Medulla oblongata (tissue), 1 donor: ENCODE measurements around the gene EFNA1.

Experiments used
- DNase-seq: peaks from one replicate; pipeline ENCODE4 v3.0.0-alpha.2; 2015; ENCODE audit errors: extremely low spot score

EFNA1 gene

DNA sequence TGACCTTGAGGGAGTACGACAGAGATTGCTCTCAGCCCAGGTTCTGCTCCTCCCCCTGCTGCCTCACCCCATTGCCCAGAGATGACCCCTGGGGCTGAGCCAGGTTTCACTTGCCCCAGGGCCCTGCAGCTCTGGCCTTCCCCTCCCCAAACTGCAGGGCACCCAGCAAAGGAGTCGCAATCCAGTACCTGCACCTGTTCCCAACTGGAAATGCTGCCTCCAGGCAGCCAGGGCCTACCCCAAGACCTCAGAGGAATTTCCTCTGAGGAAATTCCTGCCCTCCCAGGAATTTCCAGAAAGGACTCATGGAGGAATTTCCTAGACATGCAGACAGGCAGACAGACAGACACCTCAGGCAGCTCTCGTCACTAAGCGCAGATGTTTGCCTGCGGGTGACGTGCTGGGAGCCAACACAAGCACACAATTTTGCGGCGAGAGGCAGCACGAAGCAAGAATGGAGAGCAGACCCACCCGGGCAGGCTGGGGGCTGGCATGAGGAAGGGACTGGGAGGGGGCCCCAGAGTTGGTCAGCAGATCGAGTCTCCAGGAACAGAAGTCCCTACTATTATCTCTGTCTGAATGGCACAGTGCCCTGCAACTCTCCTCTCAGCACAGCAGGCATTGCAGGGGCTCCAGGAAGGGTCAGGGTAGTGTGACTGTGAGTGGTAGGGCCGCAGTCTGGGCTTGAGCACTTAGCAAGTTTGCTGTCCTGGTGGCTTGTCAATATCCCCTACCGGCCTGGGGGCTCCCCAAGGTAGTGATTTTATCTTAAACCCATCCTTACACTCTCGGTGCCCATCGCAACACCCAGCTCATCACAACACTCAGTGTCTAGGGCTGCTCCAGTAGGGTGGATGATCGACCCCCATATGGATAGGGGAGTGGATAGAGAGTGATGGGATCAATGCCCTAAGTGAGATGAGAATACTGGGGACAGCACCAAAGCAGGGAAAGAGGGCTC is 2.9 kb upstream of the EFNA1 start:
- no peak for DNase-seq

DNA sequence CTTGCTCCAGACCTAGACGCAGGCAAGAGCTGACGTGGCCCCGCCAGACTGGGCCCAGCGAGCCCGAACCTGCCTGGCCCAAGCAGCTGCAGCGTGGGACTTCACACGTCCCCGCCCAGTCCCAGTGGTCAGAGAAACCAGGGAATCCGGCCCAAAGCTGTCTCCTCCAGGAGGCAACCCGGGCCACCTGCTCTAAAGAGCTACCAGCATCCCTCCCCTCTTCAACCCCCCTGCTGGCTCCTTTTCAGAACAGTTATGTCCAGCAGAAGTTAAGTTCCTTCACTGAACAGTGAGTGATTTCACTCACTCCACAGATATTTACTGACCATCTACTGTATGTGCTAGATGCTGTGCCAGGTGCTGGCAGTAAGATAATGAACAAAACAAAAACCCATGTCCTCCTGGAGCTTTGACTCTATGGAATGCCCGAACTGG is 2.1 kb upstream of the EFNA1 start:
- no peak for DNase-seq

DNA sequence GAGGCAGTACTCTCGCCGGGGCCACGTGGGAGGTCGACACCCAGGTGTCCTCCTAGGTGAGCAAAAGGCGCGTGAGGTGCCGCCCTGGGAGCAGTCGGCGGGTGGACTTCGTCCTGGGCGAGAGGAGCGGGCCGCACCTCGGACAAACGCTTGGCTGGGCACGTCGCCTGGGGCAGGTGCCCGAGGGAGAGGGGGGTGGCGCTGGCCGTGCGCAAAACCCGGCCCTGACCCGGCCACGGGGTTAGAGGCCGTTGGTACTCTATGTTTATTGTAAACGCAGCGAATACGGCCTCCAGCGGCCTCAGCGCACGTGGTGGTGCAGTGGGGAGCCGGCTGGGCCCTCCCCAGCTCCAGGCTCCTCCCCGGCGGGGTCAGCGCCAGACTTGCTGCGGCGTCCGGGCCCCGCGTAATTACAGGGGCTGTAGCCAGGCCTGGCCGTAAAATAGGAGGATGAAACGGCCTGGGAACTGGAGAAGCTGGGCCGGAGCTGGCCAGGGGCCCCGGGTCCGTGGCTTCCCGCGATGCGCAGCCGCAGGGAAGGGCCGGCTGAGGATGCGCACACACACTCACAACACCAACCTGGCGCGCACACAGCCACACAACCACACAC is 1.6 kb upstream of the EFNA1 start:
- peak; percentile 79 for DNase-seq

DNA sequence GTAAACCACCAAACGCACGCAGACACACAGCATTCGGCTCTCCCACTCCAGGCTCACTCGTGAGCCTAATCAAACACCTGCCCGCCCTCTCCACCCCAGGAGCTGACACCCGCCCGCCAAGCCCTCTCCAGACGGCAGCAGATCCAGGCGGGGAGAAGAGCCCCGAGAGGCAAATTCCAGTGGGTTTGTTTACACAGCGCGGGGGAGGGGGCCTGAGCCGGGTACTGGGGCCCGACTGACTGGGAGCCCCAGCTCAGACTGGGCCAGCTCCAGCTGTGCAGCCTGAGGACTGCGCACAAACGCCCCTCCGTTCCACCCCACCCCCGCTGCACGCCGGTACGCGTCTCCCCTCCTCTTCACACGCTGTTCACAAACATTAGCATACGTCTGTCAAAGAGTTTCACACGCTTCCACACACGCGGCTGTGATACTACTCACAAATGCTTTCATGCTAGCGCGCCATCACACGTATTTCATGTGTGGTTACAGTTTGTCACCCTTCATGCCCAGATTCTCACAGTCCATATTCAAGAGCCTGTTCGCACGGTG is 1.0 kb upstream of the EFNA1 start:
- no peak for DNase-seq

DNA sequence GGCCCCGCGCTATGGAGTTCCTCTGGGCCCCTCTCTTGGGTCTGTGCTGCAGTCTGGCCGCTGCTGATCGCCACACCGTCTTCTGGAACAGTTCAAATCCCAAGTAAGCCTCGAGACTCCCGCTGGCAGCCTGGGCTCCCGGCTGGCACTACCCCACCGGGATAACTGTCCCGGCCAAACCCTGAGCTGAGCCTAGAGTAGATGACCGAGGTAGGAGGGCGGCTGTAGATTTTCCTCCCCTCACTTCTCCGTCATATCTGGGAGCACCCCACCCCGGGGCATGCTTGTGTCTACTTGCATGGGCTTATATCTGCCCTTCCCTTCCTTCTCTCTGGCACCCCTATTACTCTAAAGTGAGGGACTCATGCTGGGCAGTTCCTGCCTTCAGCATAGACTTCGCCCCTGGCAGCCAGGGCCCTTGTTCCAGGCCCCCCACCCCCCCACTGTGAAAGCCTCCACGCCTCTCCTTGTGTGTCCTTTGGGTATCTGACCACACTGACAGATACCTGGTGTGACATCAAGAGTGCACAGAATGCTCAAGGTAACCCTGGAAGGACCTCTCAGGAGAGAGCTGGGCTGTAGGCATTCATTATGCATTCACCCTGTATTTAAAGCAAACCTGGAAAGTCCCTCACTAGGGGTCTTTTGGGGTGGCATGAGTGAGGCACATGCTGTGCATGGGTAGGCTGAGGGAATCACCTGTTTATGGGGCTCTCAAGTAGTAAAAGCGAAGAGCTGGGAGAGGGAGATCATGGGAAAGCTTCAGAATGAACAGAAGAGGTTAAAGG is 485 bp downstream of the EFNA1 start:
- no peak for DNase-seq

DNA sequence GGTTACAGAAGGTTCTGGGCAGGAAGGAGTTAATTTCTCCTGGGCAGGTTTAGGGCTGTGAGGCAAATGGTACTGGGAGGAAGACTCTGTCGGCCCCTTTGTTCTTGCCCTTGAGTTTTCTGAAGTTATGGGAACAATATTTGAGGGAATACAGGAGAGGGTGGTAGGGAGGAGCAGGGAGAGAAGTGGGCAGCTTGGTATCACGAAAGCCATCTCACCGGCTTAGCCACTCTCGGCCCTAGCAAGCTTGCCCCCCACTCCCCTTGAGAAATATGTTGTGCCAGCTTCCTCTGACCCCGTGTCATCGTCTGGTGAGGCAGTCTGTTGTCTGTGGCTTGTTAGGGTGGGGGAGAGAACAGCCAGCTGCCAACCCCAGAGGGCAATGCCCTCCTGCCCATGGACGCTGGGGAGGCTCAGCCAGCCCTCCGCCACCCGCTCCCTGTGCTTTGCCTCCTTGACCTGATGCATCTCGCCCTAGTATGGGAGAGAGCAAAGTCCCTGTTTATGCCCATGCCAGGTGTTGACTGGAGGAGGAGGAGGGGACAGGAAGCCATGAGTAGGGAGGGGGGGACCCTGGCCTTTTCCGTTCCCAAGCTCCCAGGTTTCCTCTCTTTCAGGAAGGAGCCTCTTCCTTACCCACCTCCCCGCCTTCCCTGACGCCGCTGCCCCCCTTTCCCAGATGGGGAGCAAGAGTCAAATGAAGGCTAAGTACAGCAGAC is 1.2 kb downstream of the EFNA1 start:
- DNase-seq = peak; percentile 66

DNA sequence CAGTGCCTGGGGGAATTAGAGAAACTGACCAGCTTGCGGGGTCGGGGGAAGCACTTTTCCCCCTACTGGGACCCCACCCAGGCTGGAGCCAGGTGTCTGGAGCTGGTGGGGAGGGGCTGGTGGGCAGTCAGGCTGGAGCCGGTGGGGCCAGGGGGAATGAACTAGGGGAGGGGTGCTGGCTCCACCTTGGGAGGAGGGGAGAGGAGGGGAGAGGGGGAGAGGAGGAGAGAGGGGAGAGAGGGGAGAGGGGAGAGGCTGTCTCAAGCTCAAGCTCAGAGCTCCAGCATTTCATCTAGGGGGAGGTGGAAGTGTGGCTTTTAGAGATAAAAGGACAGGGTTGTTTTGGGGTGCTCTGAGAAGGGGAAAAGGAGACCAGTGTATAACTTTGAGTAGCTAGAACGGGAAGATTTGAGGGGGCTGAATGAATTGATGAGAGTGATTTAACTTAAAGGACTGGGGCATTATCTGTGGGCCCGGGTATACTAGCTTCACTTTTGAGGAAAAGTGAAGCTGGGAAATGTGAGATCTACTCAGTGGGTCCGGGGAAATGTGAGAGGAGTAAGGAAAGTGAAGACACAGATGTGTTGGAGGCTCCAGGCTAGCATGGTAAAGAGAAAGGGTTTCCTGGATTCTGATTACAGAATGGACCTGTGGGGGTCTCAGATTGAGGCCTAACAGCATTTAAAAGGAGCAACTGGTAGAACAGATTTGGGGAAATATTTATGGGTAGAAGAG is 2.8 kb downstream of the EFNA1 start:
- DNase-seq = no peak

DNA sequence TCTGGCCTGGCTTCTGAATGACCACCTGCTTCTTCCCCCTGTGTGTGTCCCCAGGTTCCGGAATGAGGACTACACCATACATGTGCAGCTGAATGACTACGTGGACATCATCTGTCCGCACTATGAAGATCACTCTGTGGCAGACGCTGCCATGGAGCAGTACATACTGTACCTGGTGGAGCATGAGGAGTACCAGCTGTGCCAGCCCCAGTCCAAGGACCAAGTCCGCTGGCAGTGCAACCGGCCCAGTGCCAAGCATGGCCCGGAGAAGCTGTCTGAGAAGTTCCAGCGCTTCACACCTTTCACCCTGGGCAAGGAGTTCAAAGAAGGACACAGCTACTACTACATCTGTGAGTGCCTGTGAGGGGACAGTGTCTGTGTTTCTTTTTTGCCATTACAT is 3.6 kb downstream of the EFNA1 start:
- DNase-seq = no peak

DNA sequence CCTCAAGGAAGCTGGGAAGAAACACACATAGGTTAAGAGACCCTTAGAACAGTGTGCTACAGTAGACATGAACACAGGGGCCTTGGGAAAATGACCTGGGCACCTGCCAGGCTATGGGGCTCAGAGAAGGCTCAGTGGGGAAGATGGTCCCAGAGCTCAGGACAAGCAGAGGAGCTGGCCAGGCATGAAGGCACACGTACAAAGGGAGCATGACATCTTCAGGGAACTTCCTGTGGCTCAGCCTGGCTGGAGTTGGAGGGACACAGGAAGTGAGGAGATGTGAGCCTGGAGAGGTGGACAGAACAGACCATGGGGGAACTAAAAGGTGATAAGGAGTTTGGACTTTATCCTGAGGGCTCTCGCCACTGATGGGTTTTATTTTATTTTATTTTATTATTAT is 4.2 kb downstream of the EFNA1 start:
- DNase-seq = no peak

DNA sequence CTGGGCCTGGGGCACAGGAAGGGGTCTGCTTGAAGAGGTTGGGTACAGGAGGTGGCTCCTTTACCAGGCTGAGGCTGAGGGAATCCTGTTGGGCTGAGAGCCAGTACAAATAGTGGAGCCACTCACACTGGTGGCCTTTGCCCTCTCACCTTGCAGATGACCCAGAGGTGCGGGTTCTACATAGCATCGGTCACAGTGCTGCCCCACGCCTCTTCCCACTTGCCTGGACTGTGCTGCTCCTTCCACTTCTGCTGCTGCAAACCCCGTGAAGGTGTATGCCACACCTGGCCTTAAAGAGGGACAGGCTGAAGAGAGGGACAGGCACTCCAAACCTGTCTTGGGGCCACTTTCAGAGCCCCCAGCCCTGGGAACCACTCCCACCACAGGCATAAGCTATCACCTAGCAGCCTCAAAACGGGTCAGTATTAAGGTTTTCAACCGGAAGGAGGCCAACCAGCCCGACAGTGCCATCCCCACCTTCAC is 6.2 kb downstream of the EFNA1 start:
- no peak for DNase-seq

DNA sequence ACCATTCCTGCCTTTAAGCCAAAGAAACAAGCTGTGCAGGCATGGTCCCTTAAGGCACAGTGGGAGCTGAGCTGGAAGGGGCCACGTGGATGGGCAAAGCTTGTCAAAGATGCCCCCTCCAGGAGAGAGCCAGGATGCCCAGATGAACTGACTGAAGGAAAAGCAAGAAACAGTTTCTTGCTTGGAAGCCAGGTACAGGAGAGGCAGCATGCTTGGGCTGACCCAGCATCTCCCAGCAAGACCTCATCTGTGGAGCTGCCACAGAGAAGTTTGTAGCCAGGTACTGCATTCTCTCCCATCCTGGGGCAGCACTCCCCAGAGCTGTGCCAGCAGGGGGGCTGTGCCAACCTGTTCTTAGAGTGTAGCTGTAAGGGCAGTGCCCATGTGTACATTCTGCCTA is 6.6 kb downstream of the EFNA1 start:
- DNase-seq = no peak

DNA sequence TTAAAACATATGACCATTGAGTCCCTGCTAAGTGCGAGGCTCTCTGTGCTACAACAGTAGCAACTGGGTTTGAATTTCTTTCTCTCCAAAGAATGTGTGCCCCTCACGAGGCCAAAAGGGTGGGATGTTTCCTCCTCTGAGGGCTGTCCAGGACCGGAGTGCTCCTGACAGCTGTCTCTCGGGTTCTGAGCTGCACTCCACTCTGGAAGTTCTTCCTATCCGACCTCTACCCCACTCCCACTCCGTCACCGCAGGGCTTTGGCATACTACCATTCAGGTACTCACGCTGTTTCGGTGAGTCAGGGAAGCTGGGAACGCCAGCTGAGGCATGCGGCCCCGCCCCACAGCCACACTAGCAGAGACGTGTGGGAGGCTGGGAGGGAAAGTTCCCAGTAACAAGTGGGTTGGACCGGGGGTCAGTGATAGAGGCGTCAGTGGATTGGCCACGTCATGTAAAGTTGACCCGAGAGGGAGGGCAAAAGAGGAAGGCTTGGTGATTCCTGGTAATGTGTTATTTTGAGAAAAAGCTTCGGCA is 7.3 kb downstream of the EFNA1 start:
- DNase-seq = peak; percentile 78

DNA sequence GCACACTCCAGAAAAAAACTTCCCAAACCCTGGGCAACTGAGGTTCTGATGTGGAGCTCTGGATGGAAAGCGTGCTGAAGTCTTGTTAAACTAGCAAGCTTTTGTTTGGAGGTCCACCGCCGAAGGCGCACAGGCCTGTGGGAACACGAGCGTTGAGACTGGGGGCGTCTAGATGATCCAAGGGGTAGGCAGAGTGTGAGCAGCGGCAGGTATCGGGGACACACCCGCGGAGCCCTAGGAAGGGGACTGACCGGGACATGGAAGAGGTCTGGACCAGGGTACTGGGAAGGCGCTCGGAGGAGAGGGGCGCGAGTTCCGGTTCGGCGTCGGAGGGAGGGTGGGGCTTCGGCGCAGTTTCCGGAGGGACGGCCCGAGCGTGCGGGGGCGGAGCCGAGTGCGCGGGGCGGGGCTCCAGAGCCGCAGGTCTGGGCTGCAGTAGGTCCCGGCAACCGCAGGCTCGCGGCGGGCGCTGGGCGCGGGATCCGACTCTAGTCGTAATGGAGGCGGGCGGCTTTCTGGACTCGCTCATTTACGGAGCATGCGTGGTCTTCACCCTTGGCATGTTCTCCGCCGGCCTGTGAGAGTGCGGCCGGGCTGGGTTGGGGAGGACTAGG is 7.8 kb downstream of the EFNA1 start, which contains the start of gene SLC50A1:
TSS of gene SLC50A1 (plus strand) at position 438 of the 614 bp plus-strand sequence. CDS start at position 498, 60 bp downstream.
- DNase-seq = peak; percentile 90

DNA sequence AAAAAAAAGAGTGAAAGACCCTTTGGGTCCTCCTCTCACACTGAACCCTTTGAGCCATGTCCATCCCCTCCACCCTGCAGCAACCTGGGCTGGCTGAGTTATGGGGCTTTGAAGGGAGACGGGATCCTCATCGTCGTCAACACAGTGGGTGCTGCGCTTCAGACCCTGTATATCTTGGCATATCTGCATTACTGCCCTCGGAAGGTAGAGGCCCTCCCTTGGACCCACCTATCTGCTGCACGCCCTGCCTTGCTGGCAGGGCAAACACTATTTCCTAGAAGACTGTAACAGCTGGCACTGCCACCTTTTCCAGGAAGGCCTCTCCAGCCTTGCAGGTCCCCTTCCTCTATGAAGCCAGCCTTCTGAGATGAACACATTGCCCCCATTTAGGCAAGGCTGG is 9.1 kb downstream of the EFNA1 start:
- no peak for DNase-seq

DNA sequence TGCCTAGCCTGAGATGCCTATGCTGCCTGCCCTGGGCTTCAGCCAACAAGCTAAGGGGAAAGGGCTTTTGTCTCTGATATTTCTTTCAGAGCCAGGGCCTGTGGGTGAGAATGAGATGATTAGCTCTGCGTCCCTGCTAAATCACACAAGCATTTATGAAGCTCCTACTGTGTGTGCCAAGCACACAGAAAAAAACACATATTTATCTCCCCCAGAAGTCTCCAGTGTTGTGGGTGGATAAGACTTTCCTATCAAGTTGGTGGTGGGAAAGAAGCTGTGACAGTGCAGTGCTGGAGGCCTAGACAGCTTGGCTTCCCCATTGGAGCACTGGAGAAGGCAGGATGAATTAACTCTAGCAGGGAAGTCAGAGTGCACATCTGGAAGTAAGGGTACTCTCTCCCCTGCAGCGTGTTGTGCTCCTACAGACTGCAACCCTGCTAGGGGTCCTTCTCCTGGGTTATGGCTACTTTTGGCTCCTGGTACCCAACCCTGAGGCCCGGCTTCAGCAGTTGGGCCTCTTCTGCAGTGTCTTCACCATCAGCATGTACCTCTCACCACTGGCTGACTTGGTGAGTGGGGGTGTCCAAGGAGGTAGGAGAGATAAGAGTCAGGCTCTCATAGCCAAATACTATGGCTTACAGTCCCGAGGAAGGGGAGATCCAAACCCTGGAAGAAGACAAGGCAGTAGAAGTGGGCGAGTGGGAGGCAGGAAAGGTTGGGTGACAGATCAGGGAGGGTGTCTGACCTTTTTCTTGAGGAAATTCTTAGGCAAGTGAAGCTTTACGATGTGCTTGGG is 9.7 kb downstream of the EFNA1 start:
- no peak for DNase-seq

DNA sequence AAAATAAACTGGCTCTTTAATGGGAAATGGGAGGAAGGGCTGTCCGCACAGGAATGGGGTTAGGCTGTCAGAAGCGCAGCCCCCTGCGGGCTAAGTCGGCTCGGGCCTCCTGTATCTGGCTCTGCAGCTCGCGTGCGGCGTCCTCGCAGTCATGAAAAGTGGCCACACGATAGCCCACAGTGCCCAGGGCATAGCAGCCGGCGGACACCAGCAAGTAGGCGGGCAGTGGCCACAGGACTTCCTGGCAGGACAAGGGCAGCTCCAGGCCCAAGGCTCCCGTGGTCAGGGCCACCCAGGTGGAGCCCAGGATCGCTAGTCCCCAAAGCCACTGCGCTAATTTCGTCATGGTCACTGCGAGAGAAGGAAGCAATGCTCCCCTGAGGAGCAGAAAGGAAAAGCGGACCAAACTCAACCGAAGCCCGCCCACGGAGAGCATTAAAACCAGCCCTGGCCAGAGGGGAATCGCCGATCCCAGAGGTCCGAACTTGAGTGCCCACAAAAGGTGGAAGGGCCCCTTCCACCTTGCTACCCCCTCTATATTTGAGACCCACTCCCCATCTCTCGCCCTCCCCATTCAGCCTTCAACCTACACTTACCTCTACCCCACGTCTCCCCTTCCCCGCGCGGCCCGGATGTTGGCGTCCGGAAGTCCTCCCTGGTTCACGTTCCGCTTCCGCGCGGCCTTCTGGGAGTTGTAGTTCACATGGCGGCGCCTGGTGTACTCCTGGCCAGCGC is 12.4 kb downstream of the EFNA1 start, which contains the start of gene DPM3:
TSS of gene DPM3 (minus strand) at position 637 of the 735 bp plus-strand sequence. CDS start at position 346, 291 bp downstream.
- peak; percentile 95 for DNase-seq

DNA sequence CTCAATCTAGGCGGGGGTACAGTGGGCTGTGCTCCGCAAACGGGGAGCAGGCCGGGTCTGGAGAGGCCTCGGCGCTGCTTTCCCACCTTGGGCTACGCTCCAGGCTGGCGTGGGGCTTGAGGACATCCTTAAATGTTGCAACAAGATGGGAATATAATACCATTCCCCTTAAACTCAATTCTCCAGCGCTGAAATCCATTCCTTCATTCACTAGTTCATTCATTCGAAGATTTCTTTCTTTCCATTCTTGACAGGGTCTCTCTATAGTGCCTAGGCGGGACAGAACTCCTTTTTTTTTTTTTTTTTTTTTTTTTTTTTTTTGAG is 12.9 kb downstream of the EFNA1 start:
- no peak for DNase-seq

DNA sequence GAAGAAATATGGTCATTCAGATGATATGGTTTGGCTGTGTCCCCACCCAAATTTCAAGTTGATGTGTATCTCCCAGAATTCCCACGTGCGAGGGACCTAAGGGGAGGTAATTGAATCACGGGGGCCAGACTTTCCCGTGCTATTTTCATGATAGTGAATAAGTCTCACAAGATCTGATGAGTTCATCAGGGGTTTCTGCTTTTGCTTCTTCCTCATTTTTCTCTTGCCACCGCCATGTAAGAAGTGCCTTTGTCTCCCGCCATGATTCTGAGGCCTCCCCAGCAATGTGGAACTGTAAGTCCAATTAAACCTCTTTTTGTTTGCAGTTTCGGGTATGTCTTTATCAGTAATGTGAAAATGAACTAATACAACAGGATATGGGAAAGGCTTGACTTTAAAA is 14.1 kb downstream of the EFNA1 start:
- no peak for DNase-seq
